Liver (tissue), 9 donors: ENCODE data around the gene HGD. TPM values are rescaled to one million over a fixed set of nuclear protein-coding genes. Genes with fewer than 3 reads are reported as not detected.
"Not testable (repeated sequence)": the region's sequence is repeated elsewhere in the genome, so short reads cannot be mapped to it uniquely, and the experiment has no call there.

Experiments used
- DNase-seq: peaks from one replicate; pipeline ENCODE4 v3.0.0-alpha.2; 2017; ENCODE audit warnings: low spot score
- H3K27ac ChIP-seq, 2 donors: one replicate each; pipeline ENCODE4 v1.7.0; 2013; ENCODE audit warnings: inconsistent platforms in 2 of 2, low read length in 2 of 2, control low read depth in 1 of 2, low read depth in 1 of 2, mild to moderate bottlenecking in 1 of 2
- H3K27me3 ChIP-seq, 4 donors: one replicate each; pipeline versions ENCODE4 v1.6.1 to v1.7.0; 2013; ENCODE audit warnings: low read length in 3 of 4, inconsistent platforms in 1 of 4, mild to moderate bottlenecking in 1 of 4, moderate library complexity in 1 of 4; ENCODE audit not compliant: control insufficient read depth in 4 of 4, insufficient read depth in 4 of 4
- H3K36me3 ChIP-seq, 4 donors: one replicate each; pipeline versions ENCODE4 v1.6.1 to v1.7.0; 2013; ENCODE audit warnings: low read length in 3 of 4, mild to moderate bottlenecking in 3 of 4, low read depth in 1 of 4, moderate library complexity in 1 of 4; ENCODE audit not compliant: control insufficient read depth in 4 of 4, insufficient read depth in 3 of 4
- H3K4me1 ChIP-seq, 4 donors: one replicate each; pipeline versions ENCODE4 v1.6.1 to v1.7.0; 2013; ENCODE audit warnings: low read length in 3 of 4, mild to moderate bottlenecking in 3 of 4, moderate library complexity in 1 of 4; ENCODE audit not compliant: control insufficient read depth in 4 of 4, insufficient read depth in 4 of 4
- H3K4me3 ChIP-seq, 3 donors: one replicate each; pipeline versions ENCODE4 v1.6.1 to v1.7.0; 2013; ENCODE audit warnings: low read length in 3 of 3, control low read depth in 1 of 3, low read depth in 1 of 3, mild to moderate bottlenecking in 1 of 3
- H3K9ac ChIP-seq, 2 donors: one replicate each; pipeline ENCODE4 v1.7.0; 2013; ENCODE audit warnings: low read length in 2 of 2, mild to moderate bottlenecking in 2 of 2, moderate library complexity in 2 of 2, control low read depth in 1 of 2, low read depth in 1 of 2
- H3K9me3 ChIP-seq, 4 donors: one replicate each; pipeline versions ENCODE4 v1.6.1 to v1.7.0; 2013; ENCODE audit warnings: low read length in 3 of 4; ENCODE audit not compliant: control insufficient read depth in 4 of 4
- CTCF ChIP-seq: fragments of 150-350 bp; IDR thresholded peaks from 2 replicates; pipeline ENCODE4 v1.5.1; 2017; ENCODE audit warnings: improper control_type of control experiment, low read depth, low read length; ENCODE audit not compliant: missing input control
- FOXA1 ChIP-seq: IDR thresholded peaks from 2 replicates; pipeline ENCODE4 v1.6.1; 2016; ENCODE audit warnings: antibody characterized with exemption
- GABPA ChIP-seq, 2 donors: IDR thresholded peaks in 1 of 2; conservative IDR thresholded peaks in 1 of 2; 2 replicates each; pipeline ENCODE4 v1.6.1; 2016; ENCODE audit warnings: antibody characterized with exemption in 2 of 2, mild to moderate bottlenecking in 1 of 2, moderate library complexity in 1 of 2
- HNF4A ChIP-seq, 2 donors: conservative IDR thresholded peaks; 2 replicates each; pipeline ENCODE4 v1.6.1; 2016; ENCODE audit warnings: antibody characterized with exemption in 2 of 2, mild to moderate bottlenecking in 2 of 2
- NR2F2 ChIP-seq: IDR thresholded peaks from 2 replicates; pipeline ENCODE4 v1.6.1; 2016; ENCODE audit warnings: antibody characterized with exemption
- RXRA ChIP-seq, 2 donors: IDR thresholded peaks; 2 replicates each; pipeline ENCODE4 v1.6.1; 2017 to 2018; ENCODE audit warnings: antibody characterized with exemption in 2 of 2, mild to moderate bottlenecking in 1 of 2
- YY1 ChIP-seq: IDR thresholded peaks from 2 replicates; pipeline ENCODE4 v1.6.1; 2016; ENCODE audit warnings: antibody characterized with exemption, mild to moderate bottlenecking
- WGBS: extraction: QIAGEN DNeasy Blood & Tissue Kit; methylation state at CpG from one replicate; pipeline ENCODE4 v1.1.7; 2013; 5-methylcytosine and 5-hydroxymethylcytosine counted together
- polyA plus RNA-seq, 2 donors: library from polyadenylated mRNA; stranded (reverse) in 1 of 2; unstranded in 1 of 2; fragments of 200-250 nt in 1 of 2; fragments of >200 nt in 1 of 2; fragmentation: Nextera tagmentation in 1 of 2; extraction: Ambion mirVana in 1 of 2; gene quantifications; one replicate each; pipeline versions ENCODE4 v1.2.1 to v1.2.3, GENCODE V29; 2013 to 2015
- total RNA-seq, 2 donors: library from RNA; depleted of rRNA; stranded (reverse); fragments of >200 nt; gene quantifications; one replicate each; pipeline ENCODE4 v1.2.3, GENCODE V29; 2014
- donor health status: healthy.
- donor health status: healthy.
- donor health status: healthy.
- donor health status: healthy.
- donor health status: healthy.

The HGD gene
- total and polyA plus RNA-seq, 4 donors, result 83.5 to 326 (median 246) TPM

- no peak overlapping the region for H3K4me3 ChIP-seq
- DNase-seq, result no peak
- no peaks in the 10 kb centered on the region for H3K9me3 ChIP-seq
- peaks cover 0 to 6% (median 4%) of the 10 kb centered on the region in 4 donors for H3K36me3 ChIP-seq
- no peak for TF ChIP-seq RXRA (IDR thresholded peaks at IDR 0.05)
- no peak for TF ChIP-seq YY1
- TF ChIP-seq GABPA (IDR thresholded peaks at IDR 0.05 in 1 of 2, conservative IDR thresholded peaks at IDR 0.05 in 1 of 2), result no peak
- no peak for TF ChIP-seq FOXA1
- TF ChIP-seq CTCF, result no peak
- no peaks in the 10 kb centered on the region for H3K27me3 ChIP-seq
- H3K27ac ChIP-seq, result no peak overlapping the region
- no peaks in the 10 kb centered on the region for H3K4me1 ChIP-seq
- no peak overlapping the region for H3K9ac ChIP-seq
- 94% methylated on average over 1 of the region's 1 CpG for whole genome bisulfite sequencing
These were observed 44.8 kb upstream of the HGD start for GRCh38 chr3:120726791-120727190.

- not testable (repeated sequence) for H3K9ac ChIP-seq, DNase-seq, H3K27ac ChIP-seq, H3K9me3 ChIP-seq, H3K36me3 ChIP-seq, H3K4me1 ChIP-seq, H3K27me3 ChIP-seq
- WGBS, result 61% methylated on average over 20 of the region's 20 CpGs
- peak overlapping the region in 1 of 3 donors; percentile 16 for H3K4me3 ChIP-seq
These were observed 37.3 kb upstream of the HGD start for GRCh38 chr3:120719167-120719834.

- TF ChIP-seq GABPA (IDR thresholded peaks at IDR 0.05 in 1 of 2, conservative IDR thresholded peaks at IDR 0.05 in 1 of 2) (no peak), YY1 (no peak), HNF4A (conservative IDR thresholded peaks at IDR 0.05) (no peak), NR2F2 (no peak)
- Histone ChIP-seq H3K36me3 (peaks cover 0 to 5% (median 0%) of the 10 kb centered on the region in 4 donors), H3K9ac (no peak overlapping the region), H3K27me3 (no peaks in the 10 kb centered on the region), H3K4me3 (no peak overlapping the region), H3K9me3 (no peaks in the 10 kb centered on the region), H3K27ac (no peak overlapping the region), H3K4me1 (no peaks in the 10 kb centered on the region)
- DNase-seq, result no peak
These were observed 31.2 kb upstream of the HGD start for GRCh38 chr3:120713262-120713661.

- H3K27ac ChIP-seq, result no peak overlapping the region
- peaks cover 0 to 5% (median 2%) of the 10 kb centered on the region in 4 donors for H3K4me1 ChIP-seq
- no peak for DNase-seq
- no peak overlapping the region for H3K9ac ChIP-seq
- 95% methylated on average over 1 of the region's 1 CpG for WGBS
- H3K27me3 ChIP-seq, result no peaks in the 10 kb centered on the region
- H3K9me3 ChIP-seq, result no peaks in the 10 kb centered on the region
- no peak overlapping the region for H3K4me3 ChIP-seq
- no peak for TF ChIP-seq YY1
- peaks cover 0 to 5% (median 0%) of the 10 kb centered on the region in 4 donors for H3K36me3 ChIP-seq
These were observed 28.3 kb upstream of the HGD start for GRCh38 chr3:120710369-120710768.
